ENCODE measurements around the gene SP100. TPM values are rescaled to one million over a fixed set of nuclear protein-coding genes. Genes with fewer than 3 reads are reported as not detected.
"Not testable (repeated sequence)": the region's sequence is repeated elsewhere in the genome, so short reads cannot be mapped to it uniquely, and the experiment has no call there.

The SP100 gene
- total RNA-seq, 1 donor from 2014 or later, result 64.8 TPM

DNA sequence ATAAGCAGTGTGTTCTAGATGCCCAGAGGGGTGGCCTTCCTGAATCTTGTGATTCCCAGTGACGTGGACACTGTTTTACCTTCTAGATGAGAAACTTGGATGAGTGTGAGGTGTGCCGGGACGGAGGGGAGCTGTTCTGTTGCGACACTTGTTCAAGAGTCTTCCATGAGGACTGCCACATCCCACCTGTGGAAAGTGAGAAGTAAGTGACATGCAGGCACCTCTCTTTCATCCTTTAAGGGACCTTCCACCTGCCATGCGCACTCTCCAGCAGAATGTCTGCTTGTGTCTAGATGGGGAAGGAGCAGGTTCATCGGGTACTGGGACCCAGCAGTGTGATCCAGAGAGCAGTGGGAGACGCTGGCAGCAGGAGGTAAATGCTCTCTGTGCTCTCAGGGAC lies 16.0 kb upstream of the SP100 start:
- Histone ChIP-seq H3K4me3 (no peak overlapping the region), H3K4me1 (no peaks in the 10 kb centered on the region), H3K27ac (no peak overlapping the region), H3K36me3 (peaks cover 0 to 29% of the 10 kb centered on the region in 2 donors), H3K27me3 (no peaks in the 10 kb centered on the region), H3K9me3 (no peaks in the 10 kb centered on the region)
- intact Hi-C loops (cut with DNase I), result no loop called here
- TF ChIP-seq, protein P1, sequence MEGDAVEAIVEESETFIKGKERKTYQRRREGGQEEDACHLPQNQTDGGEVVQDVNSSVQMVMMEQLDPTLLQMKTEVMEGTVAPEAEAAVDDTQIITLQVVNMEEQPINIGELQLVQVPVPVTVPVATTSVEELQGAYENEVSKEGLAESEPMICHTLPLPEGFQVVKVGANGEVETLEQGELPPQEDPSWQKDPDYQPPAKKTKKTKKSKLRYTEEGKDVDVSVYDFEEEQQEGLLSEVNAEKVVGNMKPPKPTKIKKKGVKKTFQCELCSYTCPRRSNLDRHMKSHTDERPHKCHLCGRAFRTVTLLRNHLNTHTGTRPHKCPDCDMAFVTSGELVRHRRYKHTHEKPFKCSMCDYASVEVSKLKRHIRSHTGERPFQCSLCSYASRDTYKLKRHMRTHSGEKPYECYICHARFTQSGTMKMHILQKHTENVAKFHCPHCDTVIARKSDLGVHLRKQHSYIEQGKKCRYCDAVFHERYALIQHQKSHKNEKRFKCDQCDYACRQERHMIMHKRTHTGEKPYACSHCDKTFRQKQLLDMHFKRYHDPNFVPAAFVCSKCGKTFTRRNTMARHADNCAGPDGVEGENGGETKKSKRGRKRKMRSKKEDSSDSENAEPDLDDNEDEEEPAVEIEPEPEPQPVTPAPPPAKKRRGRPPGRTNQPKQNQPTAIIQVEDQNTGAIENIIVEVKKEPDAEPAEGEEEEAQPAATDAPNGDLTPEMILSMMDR (IDR thresholded peaks at IDR 0.05), result no peak
- TF ChIP-seq POLR2A (IDR thresholded peaks at IDR 0.05) (no peak), POLR2AphosphoS5 (IDR thresholded peaks at IDR 0.05; ENCODE audit: insufficient read depth in 1 of 2, low read depth in 1 of 2) (no peak)
- no peak for DNase-seq (ENCODE audit: extremely low spot score in 2 of 2)

DNA sequence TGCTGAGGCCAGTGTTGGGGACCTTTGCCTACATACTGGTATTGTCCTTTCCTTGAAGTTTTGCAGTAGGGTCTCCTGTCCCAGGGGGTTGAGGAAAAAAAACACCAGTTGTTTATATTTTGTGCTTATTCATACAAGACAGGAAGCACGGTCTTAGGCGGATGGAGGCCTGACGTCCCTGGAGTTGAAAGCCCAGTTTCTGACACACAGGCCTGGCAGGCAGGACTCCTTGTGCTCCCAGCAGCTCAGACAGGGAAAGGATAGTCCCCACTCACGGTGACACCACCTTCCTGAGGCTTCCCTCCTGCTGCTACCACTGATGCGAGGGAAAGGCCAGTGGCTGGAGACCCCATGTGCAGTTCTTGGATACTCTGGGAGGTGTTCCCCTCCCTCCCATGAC lies 15.5 kb upstream of the SP100 start:
- TF ChIP-seq, protein P1 (IDR thresholded peaks at IDR 0.05), result no peak
- no peak for TF ChIP-seq POLR2AphosphoS5 (IDR thresholded peaks at IDR 0.05; ENCODE audit: insufficient read depth in 1 of 2, low read depth in 1 of 2)
- TF ChIP-seq POLR2A (IDR thresholded peaks at IDR 0.05), result no peak
- intact Hi-C loops (cut with DNase I), result no loop called here
- no peaks in the 10 kb centered on the region for H3K27me3 ChIP-seq
- H3K4me3 ChIP-seq, result no peak overlapping the region
- no peak overlapping the region for H3K27ac ChIP-seq
- H3K36me3 ChIP-seq, result peaks cover 0 to 25% of the 10 kb centered on the region in 2 donors
- no peaks in the 10 kb centered on the region for H3K4me1 ChIP-seq
- H3K9me3 ChIP-seq, result no peaks in the 10 kb centered on the region
- DNase-seq (ENCODE audit: extremely low spot score in 2 of 2), result no peak

DNA sequence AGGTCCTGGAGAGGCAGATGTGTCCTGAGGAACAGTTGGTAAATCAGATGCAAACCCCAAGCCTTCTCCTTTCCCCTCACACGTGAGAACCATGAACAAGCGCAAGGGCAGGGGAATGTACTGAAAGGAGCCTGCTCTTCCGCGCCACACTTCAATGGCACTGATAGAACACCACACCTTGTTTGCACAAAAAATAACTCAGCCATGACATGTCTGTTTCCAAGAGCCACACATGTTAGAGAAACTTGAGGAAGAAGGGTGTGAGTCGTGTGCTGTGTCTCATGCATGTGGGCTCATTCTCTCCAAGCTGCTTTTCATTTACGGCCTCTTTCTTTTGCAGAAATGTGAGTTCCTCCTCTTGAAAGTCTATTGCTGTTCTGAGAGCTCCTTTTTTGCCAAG lies 15.0 kb upstream of the SP100 start:
- H3K9me3 ChIP-seq; DNase-seq (ENCODE audit: extremely low spot score in 2 of 2); intact Hi-C loops (cut with DNase I); H3K27me3 ChIP-seq; H3K27ac ChIP-seq; H3K4me3 ChIP-seq; H3K4me1 ChIP-seq: not testable (repeated sequence)
- peaks cover 0 to 21% of the 10 kb centered on the region in 2 donors for H3K36me3 ChIP-seq

DNA sequence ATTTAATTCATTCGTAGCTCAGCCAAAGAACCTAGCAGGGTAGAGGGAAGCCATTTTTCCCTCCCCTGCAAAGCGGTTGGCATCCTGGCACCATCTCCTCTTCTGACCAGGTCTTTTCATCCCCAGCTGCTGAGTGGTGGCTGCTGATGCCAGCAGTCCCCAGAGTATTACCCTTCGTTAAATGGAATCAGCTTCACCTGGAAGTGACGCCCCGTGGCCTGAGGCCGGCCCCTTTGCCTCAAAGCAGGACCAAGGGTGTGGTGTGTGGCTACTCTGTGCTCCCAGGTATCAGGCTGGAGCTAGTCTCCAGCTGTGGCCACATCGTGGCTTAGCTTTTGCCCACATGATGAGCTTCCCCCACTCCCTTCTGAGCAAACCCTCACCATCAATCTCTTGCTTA lies 12.3 kb upstream of the SP100 start:
- H3K36me3 ChIP-seq, result peaks cover 0 to 21% of the 10 kb centered on the region in 2 donors

DNA sequence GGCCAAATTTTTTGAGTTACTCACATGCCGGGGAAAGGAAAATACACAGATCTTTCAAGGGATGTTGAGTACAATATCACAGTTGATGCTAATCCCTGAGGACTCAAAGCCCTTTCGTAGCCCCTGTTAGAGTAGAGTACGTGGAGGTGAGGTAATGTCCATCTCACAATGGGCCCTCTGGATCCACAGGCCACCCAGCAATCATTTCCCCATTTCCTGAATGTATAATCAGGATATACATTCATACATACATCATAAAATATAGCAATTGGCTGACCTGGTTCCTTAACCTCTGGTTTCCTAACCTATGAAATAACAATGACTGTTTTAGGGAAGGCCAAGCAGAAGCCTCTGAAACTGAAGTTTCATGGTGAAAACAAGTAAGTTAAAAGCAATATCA lies 10.2 kb upstream of the SP100 start:
- Histone ChIP-seq H3K36me3 (peaks cover 0 to 6% of the 10 kb centered on the region in 2 donors), H3K27me3 (no peaks in the 10 kb centered on the region), H3K4me1 (peaks cover 21% of the 10 kb centered on the region), H3K27ac (no peak overlapping the region), H3K9me3 (no peaks in the 10 kb centered on the region), H3K4me3 (no peak overlapping the region)
- no peak for TF ChIP-seq POLR2A (IDR thresholded peaks at IDR 0.05)
- TF ChIP-seq, protein P1 (IDR thresholded peaks at IDR 0.05), result no peak
- no peak for TF ChIP-seq POLR2AphosphoS5 (IDR thresholded peaks at IDR 0.05; ENCODE audit: insufficient read depth in 1 of 2, low read depth in 1 of 2)
- no peak for DNase-seq (ENCODE audit: extremely low spot score in 2 of 2)
- intact Hi-C loops (cut with DNase I), result no loop called here

More for the DNA sequence above, 12.3 kb upstream of the SP100 start:
- Histone ChIP-seq H3K27ac (no peak overlapping the region), H3K4me1 (peaks cover 8% of the 10 kb centered on the region), H3K27me3 (no peaks in the 10 kb centered on the region), H3K4me3 (no peak overlapping the region), H3K9me3 (no peaks in the 10 kb centered on the region)
- intact Hi-C loops (cut with DNase I), result no loop called here
- no peak for DNase-seq (ENCODE audit: extremely low spot score in 2 of 2)
- TF ChIP-seq POLR2AphosphoS5 (IDR thresholded peaks at IDR 0.05; ENCODE audit: insufficient read depth in 1 of 2, low read depth in 1 of 2) (no peak), POLR2A (IDR thresholded peaks at IDR 0.05) (no peak)
- TF ChIP-seq, protein P1 (IDR thresholded peaks at IDR 0.05), result no peak

All from vagina (tissue), 2 donors.